GM19452 (cell line): ENCODE data around the gene TBX15.

Experiments
- ATAC-seq: cut with Tn5 transposase; IDR thresholded peaks from one replicate; pipeline ENCODE4 v1.9.1; 2021; ENCODE audit not compliant: unreplicated experiment

Gene TBX15

DNA sequence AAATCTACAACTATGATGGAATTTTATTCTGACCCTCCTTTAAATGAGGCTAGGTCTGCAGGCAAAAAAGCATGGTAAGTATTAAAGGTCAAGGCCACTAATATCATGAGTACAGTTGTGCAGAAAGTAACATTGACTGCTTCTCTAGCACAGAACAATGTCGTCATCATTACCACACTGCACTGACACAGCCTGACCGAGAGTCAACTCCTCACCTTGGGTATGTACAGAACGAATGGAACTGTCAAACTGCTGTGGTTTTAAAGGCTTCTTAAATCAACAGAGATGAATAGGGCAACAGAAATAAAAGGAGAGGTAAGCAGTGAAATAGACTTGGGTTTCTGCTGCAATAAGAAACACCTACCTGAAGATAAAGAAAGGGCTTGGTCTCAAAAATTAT lies 88.8 kb downstream of the TBX15 start:
- no peak for ATAC-seq

- no peak for ATAC-seq
Measured at GRCh38 chr1:118898712-118899111, 89.4 kb downstream of the TBX15 start.

DNA sequence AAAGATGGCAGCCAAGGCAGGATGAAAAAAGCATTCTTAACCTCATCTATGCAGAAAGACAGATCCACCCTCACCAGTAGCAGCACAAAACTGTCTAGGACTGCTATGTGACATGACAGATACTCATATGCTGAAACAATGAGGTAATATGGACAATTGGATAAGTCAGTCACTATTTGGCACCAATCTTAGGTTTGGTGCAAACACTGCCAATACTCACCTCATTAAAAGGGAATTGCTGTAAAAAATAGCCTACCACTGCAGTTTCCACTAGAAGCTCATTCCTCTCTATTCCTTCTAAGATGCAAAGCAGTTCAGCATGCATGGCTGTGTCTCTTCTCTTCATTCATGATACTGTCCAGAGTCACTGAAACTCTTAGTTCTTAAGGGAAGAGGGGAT lies 91.7 kb downstream of the TBX15 start:
- no peak for ATAC-seq

- ATAC-seq = no peak
Measured at GRCh38 chr1:118894836-118895235, 93.3 kb downstream of the TBX15 start.

GRCh38 chr1:118890851-118891384 lies 97.2 kb downstream of the TBX15 start:
- no peak for ATAC-seq

DNA sequence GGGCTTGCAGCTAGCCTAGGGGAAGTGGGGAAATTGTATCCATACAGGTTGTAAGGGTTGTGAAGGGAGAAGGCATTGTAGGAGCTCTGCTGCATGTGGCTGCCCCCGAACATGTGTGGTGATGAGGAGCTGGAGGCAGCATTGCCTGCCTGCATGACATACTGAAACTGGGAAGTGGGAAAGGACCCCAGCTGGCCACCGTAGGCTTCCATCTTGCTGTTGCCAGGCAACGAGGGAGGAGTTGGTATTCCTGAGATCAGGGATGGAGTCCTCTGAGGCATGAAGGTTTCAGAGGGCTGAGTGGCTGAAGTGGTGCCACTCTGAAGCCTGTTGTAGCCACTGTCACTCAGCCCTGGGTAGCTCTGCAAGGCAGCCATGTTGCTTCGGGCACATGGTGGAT lies 103.2 kb downstream of the TBX15 start:
- no peak for ATAC-seq

DNA sequence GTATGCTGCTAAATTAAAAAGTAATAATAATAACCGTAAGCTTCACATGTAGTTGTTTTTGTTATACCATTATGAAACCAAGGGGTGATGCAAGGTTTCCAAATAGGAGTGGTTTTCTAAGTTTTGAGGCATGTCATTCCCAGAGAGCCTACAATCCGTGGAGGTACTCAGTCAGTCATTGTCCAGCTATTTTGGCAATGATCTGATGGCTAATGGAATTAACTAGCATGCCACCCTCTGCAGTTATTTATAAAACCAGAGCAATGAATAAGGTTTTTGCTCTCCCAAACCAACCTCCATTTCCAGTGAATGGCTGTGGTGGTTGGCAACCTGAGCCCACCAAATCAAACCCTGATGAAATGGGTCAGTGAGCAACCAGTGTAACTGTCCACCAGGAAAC lies 106.4 kb downstream of the TBX15 start:
- ATAC-seq = no peak

GRCh38 chr1:118878661-118879060 lies 109.5 kb downstream of the TBX15 start:
- no peak for ATAC-seq

DNA sequence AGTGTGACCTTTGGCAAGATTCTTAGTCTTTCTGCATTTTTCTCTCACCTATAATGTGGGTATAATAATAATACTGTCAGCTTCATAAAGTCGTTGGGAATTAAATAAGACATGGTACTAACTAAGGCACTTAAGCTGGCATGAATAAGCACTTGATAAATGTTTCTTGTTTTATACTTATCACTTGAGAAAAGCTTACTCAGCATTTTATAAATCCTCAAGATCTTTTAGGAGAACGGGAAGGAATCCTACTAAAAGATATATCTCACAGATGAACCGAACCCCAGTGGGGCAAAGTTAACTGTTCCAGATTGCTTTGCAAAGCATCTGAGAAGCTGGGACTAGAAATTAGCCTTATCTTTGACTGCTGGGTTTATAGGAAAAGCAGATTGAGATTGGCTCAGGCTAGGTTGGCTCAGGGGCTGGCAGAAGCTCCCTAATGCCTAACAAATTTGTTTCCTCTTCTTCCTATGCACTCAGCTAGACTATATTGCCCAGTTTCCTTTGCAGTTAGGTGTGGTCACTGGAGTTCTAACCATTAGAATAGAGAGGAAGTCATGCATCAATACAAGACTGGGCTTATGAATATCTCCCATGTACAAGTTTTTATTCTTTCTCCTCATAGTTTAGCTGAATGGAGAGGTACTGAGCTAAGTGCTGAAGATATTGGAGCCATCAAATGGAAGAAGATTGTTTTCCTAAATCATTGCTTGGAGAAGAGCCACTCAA lies 110.3 kb downstream of the TBX15 start:
- ATAC-seq = no peak

DNA sequence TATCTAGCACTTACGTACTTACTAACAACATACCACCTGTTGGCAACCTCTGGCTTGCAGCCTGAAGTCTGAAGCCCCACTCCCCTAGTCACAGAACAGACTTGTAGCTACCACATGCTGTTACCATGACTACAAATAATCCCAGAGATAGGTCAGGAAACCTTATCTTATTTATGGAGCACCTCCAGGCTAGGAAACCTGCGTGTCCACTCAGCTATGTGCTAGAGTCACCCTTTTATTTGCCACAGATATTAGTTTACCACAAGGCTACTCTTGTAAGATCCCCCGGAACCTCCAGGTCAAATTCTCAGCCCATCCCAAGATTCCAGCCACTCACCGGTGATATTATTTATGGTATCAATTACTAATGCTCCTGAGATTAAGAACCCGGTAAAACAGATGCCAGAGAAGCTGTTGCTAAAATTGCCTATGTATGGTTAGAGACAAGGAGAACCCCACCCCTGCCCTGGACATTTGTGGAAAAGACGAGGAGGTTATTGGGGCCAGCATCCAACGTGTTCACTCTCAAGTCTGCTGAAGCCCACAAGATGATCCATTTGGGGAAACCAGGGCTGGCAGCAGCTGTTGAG lies 116.5 kb downstream of the TBX15 start:
- ATAC-seq = no peak

- ATAC-seq = no peak
Measured at GRCh38 chr1:118868387-118868786, 119.8 kb downstream of the TBX15 start.

DNA sequence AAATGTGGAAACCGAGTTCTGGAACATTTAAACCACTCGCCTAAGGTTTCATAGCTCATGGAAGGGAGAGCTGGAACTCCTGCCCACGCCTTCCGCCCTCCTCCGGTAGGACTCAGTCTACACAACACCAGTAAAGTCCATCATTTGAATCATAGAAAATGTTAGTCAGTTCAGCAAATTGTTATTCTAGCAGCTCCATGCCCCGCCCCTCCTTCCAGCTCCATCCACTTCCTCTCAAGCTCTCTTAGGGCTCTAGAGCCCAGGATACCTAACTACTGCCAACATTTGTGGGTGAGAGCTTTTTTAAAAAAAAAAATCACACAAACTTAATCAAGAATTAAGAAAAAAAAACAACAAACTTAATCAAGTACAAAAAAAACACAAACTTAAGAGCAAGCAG lies 121.8 kb downstream of the TBX15 start:
- ATAC-seq = no peak

DNA sequence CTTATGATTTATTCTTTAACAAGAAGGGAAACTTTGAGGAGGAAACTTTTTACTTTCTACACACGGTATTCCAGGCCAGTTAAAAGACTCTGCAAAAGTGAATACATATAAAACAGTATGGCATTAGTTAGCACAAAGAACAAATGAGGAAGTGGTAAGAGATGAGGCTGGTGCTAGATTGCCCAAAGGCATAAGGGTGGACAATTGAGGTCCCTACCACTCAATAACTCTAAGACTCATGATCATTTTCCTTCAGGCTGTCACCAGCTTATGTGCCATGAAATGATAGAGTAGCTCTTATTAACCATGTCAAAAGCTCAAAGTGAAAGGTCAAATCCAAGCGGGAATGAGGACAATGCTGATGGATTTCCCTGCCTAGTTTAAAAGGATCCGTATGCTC lies 124.5 kb downstream of the TBX15 start:
- ATAC-seq = no peak

DNA sequence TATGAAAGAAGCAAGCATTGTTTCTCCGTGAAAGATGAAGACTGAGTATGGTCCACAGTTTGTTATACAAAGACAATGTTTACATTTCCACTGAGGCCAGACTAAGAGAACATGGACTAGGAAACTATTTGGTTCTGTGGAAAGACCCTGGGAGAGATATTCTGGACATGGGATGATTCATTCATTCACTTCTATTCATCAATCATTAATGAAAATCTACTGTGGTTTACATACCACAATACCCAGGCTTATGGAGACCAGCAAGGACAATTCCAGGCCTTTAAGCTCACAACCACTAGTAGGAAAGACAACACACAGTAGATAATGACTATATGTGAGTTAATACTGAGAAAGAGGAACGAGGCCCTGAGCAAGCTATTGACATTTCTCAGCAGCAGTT lies 125.4 kb downstream of the TBX15 start:
- ATAC-seq = peak; percentile 71

DNA sequence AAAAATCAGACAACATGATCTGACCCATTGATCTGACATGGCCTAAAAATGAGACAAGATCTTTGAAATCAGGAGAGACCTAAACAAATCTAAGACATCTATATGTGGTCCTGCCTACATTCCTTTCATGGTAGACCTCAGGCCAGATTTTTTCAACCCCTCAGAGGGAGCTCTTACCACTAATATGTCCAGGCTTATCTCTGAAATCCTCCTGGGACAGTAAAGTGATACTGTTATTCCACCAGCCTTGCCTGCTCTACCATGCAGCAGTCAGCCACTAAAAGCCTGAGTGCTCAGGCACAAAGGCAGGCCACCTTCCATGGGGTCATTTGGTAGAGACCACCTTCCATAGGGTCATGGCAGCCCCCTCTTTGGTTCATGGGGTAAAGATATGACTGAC lies 126.9 kb downstream of the TBX15 start:
- no peak for ATAC-seq

GRCh38 chr1:118859999-118860398 lies 128.1 kb downstream of the TBX15 start:
- ATAC-seq = no peak

DNA sequence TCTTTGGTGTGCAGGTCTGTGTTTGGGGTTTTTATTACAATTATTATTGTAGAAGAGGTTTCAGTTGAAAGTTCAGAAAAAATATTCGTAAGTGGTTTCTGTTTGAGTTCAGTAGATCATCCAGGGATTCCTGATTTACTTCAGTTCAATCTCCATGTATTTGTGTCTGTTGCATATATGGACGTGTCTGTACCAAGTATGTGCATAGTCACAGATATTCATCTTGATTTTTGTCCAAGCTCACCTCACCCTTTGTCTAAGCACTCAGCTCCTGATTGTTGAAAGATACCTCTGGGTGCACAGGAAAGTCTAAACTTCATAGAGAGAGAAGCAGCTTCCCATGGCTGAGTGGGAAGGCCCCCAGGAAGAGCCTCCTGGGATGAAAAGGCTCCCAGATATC lies 141.7 kb downstream of the TBX15 start:
- no peak for ATAC-seq

- ATAC-seq = no peak
Measured at GRCh38 chr1:118842452-118843201, 145.5 kb downstream of the TBX15 start.

DNA sequence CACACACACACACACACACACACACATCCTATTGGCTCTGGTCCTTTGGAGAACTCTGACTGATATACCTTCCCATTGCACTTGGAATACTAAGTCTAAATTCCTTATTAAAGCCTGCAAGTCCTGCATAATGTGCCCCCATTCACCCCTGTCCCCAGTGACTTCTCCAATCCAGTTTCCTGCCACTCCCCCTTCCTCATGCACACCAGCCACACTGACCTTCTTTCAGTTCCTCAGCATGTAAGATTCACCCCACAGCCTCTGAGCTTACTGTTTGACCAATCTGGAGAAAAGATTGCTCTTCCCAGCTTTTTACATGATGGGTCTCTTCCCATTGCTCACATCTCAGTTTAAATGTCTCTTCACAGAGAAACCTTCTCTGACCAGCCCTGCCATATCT lies 146.6 kb downstream of the TBX15 start:
- no peak for ATAC-seq
